ENCODE results near the gene RPS21. TPM values are rescaled to one million over a fixed set of nuclear protein-coding genes. Genes with fewer than 3 reads are reported as not detected.

The RPS21 gene
- total and polyA plus RNA-seq, 2 of the 13 experiments (the other 11 are each of a cell fraction or from before 2014, with no cell fraction given) = 2,647 to 11,063 TPM

GRCh38 chr20:62369815-62370114, 17.1 kb upstream of the RPS21 start (continued):
- TF ChIP-seq NR1H2 (CRISPR knock-in tag; IDR thresholded peaks at IDR 0.05; ENCODE audit: borderline replicate concordance, low read depth) (no peak), ZKSCAN5 (CRISPR knock-in tag; IDR thresholded peaks at IDR 0.05) (peak; percentile 18; the same call in 1 of the 2 replicates), EP300 (IDR thresholded peaks at IDR 0.05; ENCODE audit: low read depth in 2 of 2, low read length in 2 of 2) (no peak), EP300 (CRISPR knock-in tag; IDR thresholded peaks at IDR 0.05; ENCODE audit: borderline replicate concordance) (no peak), MAZ (IDR thresholded peaks at IDR 0.05; ENCODE audit: borderline replicate concordance, low read depth, low read length) (no peak), MAZ (CRISPR knock-in tag; IDR thresholded peaks at IDR 0.05; ENCODE audit: low read depth) (no peak), ZNF713 (CRISPR knock-in tag; IDR thresholded peaks at IDR 0.05) (no peak), MYC (CRISPR knock-in tag; IDR thresholded peaks at IDR 0.05; ENCODE audit: borderline replicate concordance) (0 out of 2 replicates have a peak, but pooled peaks have one; percentile 13), ZFP41 (CRISPR knock-in tag; IDR thresholded peaks at IDR 0.05; ENCODE audit: borderline replicate concordance) (no peak), SMAD9 (CRISPR knock-in tag; IDR thresholded peaks at IDR 0.05) (no peak), SRSF4 (IDR thresholded peaks at IDR 0.05; ENCODE audit: low read depth, low read length, poor library complexity, severe bottlenecking) (no peak), KMT2A (CRISPR knock-in tag; IDR thresholded peaks at IDR 0.05) (0 out of 2 replicates have a peak, but pooled peaks have one; percentile 43), TCF7 (IDR thresholded peaks at IDR 0.05; ENCODE audit: low read depth) (no peak), HOXA9 (CRISPR knock-in tag; IDR thresholded peaks at IDR 0.05; ENCODE audit: borderline replicate concordance) (no peak), SP4 (CRISPR knock-in tag; IDR thresholded peaks at IDR 0.05) (no peak), ZNF260 (CRISPR knock-in tag; IDR thresholded peaks at IDR 0.05; ENCODE audit: borderline replicate concordance, low read depth) (no peak), NFYC (CRISPR knock-in tag; IDR thresholded peaks at IDR 0.05) (no peak), RORA (CRISPR knock-in tag; IDR thresholded peaks at IDR 0.05) (no peak), KLF15 (CRISPR knock-in tag; IDR thresholded peaks at IDR 0.05; ENCODE audit: borderline replicate concordance) (no peak), FOXC1 (CRISPR knock-in tag; IDR thresholded peaks at IDR 0.05; ENCODE audit: borderline replicate concordance) (no peak)
- TF ChIP-seq, protein P1, sequence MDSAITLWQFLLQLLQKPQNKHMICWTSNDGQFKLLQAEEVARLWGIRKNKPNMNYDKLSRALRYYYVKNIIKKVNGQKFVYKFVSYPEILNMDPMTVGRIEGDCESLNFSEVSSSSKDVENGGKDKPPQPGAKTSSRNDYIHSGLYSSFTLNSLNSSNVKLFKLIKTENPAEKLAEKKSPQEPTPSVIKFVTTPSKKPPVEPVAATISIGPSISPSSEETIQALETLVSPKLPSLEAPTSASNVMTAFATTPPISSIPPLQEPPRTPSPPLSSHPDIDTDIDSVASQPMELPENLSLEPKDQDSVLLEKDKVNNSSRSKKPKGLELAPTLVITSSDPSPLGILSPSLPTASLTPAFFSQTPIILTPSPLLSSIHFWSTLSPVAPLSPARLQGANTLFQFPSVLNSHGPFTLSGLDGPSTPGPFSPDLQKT (CRISPR knock-in tag; IDR thresholded peaks at IDR 0.05; ENCODE audit: borderline replicate concordance) = no peak
- TF ChIP-seq, protein P2, sequence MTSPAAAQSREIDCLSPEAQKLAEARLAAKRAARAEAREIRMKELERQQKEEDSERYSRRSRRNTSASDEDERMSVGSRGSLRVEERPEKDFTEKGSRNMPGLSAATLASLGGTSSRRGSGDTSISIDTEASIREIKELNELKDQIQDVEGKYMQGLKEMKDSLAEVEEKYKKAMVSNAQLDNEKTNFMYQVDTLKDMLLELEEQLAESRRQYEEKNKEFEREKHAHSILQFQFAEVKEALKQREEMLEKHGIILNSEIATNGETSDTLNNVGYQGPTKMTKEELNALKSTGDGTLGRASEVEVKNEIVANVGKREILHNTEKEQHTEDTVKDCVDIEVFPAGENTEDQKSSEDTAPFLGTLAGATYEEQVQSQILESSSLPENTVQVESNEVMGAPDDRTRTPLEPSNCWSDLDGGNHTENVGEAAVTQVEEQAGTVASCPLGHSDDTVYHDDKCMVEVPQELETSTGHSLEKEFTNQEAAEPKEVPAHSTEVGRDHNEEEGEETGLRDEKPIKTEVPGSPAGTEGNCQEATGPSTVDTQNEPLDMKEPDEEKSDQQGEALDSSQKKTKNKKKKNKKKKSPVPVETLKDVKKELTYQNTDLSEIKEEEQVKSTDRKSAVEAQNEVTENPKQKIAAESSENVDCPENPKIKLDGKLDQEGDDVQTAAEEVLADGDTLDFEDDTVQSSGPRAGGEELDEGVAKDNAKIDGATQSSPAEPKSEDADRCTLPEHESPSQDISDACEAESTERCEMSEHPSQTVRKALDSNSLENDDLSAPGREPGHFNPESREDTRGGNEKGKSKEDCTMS (CRISPR knock-in tag; conservative IDR thresholded peaks at IDR 0.05) = no peak
- TF ChIP-seq, protein P3, sequence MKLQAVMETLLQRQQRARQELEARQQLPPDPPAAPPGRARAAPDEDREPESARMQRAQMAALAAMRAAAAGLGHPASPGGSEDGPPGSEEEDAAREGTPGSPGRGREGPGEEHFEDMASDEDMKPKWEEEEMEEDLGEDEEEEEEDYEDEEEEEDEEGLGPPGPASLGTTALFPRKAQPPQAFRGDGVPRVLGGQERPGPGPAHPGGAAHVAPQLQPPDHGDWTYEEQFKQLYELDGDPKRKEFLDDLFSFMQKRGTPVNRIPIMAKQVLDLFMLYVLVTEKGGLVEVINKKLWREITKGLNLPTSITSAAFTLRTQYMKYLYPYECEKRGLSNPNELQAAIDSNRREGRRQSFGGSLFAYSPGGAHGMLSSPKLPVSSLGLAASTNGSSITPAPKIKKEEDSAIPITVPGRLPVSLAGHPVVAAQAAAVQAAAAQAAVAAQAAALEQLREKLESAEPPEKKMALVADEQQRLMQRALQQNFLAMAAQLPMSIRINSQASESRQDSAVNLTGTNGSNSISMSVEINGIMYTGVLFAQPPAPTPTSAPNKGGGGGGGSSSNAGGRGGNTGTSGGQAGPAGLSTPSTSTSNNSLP (IDR thresholded peaks at IDR 0.05; ENCODE audit: low read depth, low read length) = no peak
- TF ChIP-seq, protein P4, sequence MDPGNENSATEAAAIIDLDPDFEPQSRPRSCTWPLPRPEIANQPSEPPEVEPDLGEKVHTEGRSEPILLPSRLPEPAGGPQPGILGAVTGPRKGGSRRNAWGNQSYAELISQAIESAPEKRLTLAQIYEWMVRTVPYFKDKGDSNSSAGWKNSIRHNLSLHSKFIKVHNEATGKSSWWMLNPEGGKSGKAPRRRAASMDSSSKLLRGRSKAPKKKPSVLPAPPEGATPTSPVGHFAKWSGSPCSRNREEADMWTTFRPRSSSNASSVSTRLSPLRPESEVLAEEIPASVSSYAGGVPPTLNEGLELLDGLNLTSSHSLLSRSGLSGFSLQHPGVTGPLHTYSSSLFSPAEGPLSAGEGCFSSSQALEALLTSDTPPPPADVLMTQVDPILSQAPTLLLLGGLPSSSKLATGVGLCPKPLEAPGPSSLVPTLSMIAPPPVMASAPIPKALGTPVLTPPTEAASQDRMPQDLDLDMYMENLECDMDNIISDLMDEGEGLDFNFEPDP (CRISPR knock-in tag; conservative IDR thresholded peaks at IDR 0.05) = 0 out of 2 replicates have a peak, but pooled peaks have one; percentile 55

Measured in HepG2 (cell line).